Measurements from ENCODE around the gene TUBA8.
"Not testable (repeated sequence)": the region's sequence is repeated elsewhere in the genome, so short reads cannot be mapped to it uniquely, and the experiment has no call there.

Gene TUBA8

GRCh38 chr22:18136563-18137320, 26.1 kb downstream of the TUBA8 start:
- TF ChIP-seq, protein P1, sequence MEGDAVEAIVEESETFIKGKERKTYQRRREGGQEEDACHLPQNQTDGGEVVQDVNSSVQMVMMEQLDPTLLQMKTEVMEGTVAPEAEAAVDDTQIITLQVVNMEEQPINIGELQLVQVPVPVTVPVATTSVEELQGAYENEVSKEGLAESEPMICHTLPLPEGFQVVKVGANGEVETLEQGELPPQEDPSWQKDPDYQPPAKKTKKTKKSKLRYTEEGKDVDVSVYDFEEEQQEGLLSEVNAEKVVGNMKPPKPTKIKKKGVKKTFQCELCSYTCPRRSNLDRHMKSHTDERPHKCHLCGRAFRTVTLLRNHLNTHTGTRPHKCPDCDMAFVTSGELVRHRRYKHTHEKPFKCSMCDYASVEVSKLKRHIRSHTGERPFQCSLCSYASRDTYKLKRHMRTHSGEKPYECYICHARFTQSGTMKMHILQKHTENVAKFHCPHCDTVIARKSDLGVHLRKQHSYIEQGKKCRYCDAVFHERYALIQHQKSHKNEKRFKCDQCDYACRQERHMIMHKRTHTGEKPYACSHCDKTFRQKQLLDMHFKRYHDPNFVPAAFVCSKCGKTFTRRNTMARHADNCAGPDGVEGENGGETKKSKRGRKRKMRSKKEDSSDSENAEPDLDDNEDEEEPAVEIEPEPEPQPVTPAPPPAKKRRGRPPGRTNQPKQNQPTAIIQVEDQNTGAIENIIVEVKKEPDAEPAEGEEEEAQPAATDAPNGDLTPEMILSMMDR (conservative IDR thresholded peaks at IDR 0.05; ENCODE audit: low read depth, low read length), result no peak
- DNase-seq (ENCODE audit: low read depth), result no peak

DNA sequence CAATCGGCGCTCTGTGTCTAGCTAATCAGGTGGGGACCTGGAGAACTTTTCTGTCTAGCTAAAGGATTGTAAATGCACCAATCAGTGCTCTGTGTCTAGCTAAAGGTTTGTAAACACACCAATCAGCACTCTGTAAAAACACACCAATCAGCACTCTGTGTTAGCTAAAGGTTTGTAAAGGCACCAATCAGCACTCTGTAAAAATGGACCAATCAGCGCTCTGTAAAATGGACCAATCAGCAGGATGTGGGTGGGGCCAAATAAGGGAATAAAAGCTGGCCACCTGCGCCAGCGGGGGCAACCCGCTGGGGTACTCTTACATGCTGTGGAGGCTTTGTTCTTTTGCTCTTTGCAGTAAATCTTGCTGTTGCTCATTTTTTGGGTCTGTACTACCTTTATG, 30.4 kb downstream of the TUBA8 start:
- DNase-seq (ENCODE audit: low read depth); H3K4me3 ChIP-seq (ENCODE audit: low read depth, low read length): not testable (repeated sequence)

More at GRCh38 chr22:18136563-18137320, 26.1 kb downstream of the TUBA8 start:
- H3K4me3 ChIP-seq (ENCODE audit: low read depth, low read length), result no peak overlapping the region

- no peak overlapping the region for H3K4me3 ChIP-seq (ENCODE audit: low read depth, low read length)
- TF ChIP-seq, protein P1 (conservative IDR thresholded peaks at IDR 0.05; ENCODE audit: low read depth, low read length), result no peak
- DNase-seq (ENCODE audit: low read depth), result no peak
These were observed 33.5 kb downstream of the TUBA8 start for GRCh38 chr22:18144105-18144504.

DNA sequence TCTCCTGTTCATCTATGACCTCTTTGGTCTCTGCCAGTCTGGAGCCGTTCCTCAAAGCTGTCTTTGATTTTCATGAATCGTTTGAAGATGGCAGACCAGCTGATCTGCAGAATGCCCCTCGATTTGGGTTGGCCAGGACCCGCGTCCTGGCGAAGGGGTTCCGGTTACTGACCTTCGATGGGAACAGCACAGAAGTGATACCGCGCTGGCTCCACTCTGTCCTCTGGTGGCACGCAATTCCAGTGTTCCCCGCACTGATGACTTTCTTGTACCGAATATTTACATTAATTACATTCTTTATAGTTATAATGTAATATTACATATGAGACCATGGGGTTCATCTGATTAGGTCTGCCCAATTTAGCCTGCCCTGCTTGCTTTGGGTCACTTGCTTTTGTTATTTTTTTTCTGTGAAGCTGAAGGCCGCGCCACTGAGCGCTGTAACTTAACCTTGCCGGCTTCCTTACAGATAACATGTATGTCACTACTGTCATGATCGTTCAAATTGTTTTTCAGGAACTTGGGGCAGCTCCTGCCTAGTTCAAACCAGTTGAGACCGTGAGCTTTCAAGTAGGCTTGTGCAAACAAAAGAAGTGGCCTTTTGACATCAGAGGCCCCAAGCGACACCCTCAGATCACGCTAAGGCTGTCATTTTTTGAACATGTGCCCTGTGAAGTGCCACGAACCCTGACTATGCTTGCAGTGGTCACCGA, 35.2 kb downstream of the TUBA8 start:
- no peak for DNase-seq (ENCODE audit: low read depth)
- H3K4me3 ChIP-seq (ENCODE audit: low read depth, low read length), result no peak overlapping the region
- TF ChIP-seq, protein P1 (conservative IDR thresholded peaks at IDR 0.05; ENCODE audit: low read depth, low read length), result no peak

DNA sequence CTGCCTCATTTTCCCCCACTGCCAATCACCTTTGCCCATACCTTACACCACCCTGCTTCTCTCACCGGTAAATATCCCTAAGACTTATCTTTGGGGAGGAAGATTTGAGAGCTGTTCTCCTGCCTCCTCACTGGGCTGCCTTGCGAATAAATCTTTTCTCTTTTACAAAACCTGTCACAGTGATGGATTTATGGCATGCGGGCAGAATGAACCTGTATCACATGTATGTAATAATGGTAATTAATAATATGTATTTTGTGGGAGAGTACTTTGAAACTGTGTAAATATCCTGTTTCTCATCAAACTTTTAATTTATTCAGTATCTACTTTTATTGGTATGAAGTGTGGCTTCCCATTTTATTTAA, 35.8 kb downstream of the TUBA8 start:
- DNase-seq (ENCODE audit: low read depth), result no peak
- TF ChIP-seq, protein P1 (conservative IDR thresholded peaks at IDR 0.05; ENCODE audit: low read depth, low read length), result no peak
- no peak overlapping the region for H3K4me3 ChIP-seq (ENCODE audit: low read depth, low read length)

DNA sequence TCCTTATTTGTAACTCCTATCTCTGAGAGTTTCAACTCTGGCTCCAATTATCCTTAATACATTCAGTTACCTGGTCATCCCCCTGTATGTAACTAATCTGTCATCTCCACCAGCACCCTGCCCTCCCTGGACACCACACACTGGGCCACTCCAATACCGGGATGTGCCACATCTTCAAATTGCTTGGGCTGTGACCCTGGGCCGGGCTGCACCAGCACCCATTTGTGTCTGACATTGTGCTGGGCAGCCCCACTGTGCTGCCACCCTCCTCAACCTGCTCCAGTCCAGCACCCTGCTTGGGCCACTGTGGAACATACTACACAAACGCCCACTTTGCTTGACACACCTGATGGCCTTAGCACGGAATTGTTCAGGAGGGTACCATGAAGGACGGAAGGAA, 37.2 kb downstream of the TUBA8 start:
- DNase-seq (ENCODE audit: low read depth), result no peak
- no peak overlapping the region for H3K4me3 ChIP-seq (ENCODE audit: low read depth, low read length)
- TF ChIP-seq, protein P1 (conservative IDR thresholded peaks at IDR 0.05; ENCODE audit: low read depth, low read length), result no peak

DNA sequence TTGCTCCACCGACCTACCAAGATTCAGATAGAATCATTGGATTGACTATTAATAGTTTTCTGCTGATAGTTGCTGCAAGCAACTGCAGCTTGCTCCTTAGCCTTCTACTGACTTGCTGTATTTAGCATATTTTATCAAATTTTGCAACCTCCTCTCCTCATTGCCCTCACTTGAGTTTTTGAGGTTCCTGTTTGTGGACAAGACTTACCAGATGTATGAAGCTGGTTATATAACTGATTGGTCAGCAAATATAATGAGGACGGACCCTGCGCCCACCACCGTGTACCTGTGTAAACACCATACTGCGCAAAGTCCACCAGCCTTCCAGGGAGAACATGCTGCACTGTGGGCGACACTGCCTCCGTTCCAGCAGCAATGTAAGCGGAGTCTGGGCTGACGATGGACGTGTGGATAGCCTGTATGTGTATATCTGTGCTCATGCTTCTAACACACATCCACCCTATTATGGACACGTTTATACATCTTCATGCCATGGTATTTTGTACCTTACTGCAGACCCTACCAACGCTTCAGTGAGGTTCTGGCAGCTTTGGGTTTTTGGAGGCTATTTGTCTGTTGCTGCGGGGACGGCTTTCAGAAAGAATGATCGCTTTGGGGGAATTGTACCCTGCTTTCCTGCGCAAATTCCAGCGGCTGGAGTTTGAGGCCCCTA, 37.8 kb downstream of the TUBA8 start:
- TF ChIP-seq, protein P1 (conservative IDR thresholded peaks at IDR 0.05; ENCODE audit: low read depth, low read length), result no peak
- H3K4me3 ChIP-seq (ENCODE audit: low read depth, low read length), result no peak overlapping the region
- DNase-seq (ENCODE audit: low read depth), result no peak

All from choroid plexus epithelial cell (primary cell).